ENCODE results near the gene DEFB114.

- TF ChIP-seq, protein P1, sequence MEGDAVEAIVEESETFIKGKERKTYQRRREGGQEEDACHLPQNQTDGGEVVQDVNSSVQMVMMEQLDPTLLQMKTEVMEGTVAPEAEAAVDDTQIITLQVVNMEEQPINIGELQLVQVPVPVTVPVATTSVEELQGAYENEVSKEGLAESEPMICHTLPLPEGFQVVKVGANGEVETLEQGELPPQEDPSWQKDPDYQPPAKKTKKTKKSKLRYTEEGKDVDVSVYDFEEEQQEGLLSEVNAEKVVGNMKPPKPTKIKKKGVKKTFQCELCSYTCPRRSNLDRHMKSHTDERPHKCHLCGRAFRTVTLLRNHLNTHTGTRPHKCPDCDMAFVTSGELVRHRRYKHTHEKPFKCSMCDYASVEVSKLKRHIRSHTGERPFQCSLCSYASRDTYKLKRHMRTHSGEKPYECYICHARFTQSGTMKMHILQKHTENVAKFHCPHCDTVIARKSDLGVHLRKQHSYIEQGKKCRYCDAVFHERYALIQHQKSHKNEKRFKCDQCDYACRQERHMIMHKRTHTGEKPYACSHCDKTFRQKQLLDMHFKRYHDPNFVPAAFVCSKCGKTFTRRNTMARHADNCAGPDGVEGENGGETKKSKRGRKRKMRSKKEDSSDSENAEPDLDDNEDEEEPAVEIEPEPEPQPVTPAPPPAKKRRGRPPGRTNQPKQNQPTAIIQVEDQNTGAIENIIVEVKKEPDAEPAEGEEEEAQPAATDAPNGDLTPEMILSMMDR (IDR thresholded peaks at IDR 0.05), result no peak
- no peak for TF ChIP-seq POLR2A (IDR thresholded peaks at IDR 0.05)
Measured at GRCh38 chr6:49949062-49949461, 14.9 kb downstream of the DEFB114 start.
